ENCODE data around the gene BUB3.
"Not testable (repeated sequence)": the region's sequence is repeated elsewhere in the genome, so short reads cannot be mapped to it uniquely, and the experiment has no call there.

BUB3 gene

DNA sequence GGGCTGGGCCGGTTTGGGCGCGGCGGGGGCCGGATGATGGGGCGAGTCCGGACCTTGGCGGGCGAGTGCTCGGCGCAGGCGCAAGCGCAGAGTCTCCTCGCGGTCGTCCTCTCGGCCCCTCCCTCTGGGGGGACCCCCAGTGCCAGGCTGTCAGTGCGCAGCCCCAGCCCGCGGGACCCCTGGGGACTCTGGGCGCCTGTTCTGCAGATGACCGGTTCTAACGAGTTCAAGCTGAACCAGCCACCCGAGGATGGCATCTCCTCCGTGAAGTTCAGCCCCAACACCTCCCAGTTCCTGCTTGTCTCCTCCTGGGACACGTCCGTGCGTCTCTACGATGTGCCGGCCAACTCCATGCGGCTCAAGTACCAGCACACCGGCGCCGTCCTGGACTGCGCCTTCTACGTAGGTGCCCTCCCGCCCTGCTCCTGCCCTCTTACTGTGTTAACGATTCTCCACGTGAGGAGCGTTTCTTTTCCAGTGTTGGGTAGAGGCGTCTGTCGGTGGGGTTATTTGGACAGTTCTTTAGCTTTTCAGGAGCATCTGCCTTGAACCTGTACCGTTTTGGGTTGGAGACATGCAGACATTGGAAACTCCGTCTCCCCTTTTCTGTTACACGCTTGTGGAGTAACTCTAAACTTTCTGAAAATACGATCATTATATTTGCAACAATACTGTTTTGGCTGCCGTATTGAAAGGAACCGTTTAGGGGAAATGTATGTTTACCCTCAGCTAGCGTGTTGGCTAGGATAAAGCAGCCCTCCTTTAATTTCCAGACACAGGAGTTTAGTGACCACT, 706 bp downstream of the BUB3 start:
- no peak for DNase-seq

DNA sequence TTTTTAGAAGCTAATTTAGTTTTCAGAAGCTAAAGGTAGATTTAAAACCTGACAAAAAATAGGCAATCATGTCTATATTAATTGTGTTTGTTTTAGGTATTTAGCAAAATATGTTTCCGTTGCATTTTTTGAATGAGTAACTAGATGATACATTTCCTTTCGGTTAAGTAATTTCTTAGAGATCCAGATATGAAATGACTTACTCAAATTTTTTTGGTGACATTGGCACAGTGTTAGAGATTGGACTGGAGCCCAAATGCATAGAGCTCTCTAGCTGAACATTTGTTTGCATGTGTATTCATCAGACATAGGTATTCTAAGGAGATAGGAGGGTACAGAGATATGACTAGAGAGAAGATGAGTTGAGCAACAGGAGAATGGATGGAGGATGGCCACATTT, 1.9 kb downstream of the BUB3 start:
- DNase-seq: no peak

DNA sequence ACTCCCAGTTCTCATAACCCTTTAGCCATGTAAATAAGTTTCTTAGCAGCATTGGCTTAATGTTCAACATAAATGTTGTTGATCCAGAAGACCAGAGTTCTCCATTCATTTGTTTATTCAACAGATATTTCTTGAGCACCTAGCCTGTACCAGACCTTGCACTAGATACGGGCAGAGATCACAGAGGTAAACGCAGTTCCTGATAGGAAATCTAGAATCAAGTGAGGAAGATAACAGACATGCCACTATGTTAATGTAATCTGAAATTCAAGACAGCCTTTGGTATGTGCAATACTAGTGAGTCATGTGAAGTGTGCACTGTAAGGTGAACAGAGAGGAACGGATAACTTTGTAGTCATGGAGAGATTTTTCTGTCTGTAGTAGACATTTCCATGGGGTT, 3.0 kb downstream of the BUB3 start:
- DNase-seq: no peak

DNA sequence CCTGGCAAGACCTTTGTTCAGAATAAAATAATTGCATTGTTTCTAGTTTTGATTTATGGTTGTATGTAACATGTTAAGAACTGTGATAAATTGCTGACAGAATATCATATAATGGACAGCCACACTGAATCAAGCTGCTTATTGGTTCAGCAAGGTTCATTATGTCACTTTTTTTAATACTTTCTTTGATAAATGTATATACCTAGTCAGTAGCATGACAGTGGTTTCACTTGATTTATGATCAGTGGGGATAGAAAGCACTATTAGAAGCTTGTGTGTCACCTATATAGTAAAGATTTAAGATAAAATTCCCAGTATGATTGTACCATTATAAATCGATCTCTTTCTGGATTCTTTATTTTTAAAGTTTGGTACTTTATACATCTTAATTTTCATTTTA, 4.5 kb downstream of the BUB3 start:
- DNase-seq: no peak

DNA sequence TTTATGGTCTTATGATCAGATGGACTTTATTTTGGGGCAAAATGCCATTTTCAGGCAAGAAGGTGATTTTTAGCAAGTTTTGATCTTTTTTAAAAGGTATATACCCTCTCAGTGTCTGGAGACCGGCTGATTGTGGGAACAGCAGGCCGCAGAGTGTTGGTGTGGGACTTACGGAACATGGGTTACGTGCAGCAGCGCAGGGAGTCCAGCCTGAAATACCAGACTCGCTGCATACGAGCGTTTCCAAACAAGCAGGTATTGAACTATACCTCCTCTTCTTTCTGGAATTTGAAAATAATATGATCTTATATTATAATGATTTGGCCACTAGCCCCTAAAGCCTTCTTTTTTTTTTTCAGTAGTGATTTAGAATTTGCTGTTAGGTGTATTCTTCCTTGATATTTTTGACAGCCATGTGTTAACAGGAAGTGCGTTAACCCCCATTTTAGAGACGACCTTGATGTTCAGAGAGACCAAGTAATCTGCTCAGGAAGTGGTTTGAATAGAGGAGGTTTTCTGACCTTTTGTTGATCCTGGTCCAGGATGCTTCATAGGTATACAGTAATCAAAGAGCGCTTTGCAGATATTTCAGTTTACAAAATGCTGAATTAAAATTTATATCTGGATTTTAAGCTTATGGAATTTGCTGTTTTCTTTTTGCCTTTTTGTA, 6.2 kb downstream of the BUB3 start:
- DNase-seq: no peak

DNA sequence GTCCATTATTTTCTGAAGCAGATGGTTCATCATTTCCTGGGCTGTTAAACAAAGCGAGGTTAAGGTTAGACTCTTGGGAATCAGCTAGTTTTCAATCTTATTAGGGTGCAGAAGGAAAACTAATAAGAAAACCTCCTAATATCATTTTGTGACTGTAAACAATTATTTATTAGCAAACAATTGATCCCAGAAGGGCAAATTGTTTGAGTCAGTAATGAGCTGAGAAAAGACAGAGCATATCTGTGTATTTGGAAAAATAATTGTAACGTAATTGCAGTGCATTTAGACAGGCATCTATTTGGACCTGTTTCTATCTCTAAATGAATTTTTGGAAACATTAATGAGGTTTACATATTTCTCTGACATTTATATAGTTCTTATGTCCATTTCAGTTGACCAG, 10.1 kb downstream of the BUB3 start:
- no peak for DNase-seq

DNA sequence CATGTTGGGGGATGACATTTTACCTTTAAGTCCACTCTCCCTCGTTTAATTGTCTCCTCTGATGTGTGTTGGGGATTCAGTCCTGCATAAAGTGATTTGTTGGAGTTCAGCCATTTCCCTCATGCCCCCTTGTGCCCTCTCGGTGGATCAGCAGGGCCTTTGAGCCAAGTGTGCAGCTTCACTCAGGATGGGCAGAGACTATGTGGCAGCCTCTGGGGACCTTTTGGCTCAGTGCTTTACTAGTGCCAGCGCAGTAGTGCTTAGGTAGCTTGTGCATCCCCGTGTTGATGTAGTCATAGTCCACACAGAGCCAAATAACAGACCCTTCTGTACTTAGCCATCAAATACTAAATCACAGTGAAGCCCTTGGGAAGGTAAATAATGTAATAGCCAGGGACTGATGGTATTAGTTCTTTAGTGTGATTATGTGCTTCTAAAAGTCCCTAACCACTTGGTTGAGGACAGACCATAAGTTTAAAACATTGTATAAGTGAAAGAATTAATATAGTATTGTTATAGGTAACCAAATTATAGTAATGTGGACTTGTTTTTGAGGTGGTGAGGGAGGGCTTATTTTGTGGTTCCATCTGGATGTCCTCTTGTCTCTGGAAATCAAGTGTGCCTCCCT, 11.4 kb downstream of the BUB3 start:
- no peak for DNase-seq

DNA sequence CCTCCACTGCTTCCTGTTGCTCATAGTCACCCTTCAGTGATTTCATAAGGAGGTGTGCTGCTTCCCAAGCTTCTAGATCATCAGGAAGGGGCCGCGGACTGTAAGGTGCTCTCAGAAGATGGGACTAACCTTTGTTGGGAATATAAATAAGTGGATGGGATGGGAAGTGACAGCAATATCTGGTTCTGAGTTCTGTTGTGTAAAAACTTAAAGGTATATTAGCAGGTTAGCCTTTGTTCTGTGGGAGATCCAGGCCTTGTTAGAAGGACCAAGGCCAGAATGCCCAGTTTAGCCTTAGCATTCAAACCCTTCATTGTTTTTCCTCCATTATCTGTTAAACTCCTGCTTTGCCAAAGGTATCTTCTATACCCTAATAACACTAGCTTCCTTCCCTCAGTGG, 12.4 kb downstream of the BUB3 start:
- DNase-seq: no peak

DNA sequence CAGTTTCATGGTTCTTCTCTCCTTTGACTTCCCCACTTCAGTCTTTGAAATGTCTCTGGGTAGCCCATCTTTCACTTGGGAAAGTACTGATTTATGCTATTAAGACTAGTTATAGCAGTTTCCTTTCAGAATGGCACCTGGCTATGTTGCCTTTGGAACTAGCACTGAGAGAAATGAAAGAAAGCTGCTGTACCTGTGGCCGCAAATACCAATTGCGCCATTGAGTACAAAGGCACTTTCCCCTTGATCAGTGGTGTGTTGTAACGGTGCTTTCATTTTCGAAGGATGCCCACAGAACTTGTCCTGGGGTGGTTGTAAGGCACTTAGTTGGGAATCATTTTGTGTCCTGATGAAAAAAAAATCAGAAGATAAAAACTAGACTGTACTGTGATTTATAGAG, 16.8 kb downstream of the BUB3 start:
- DNase-seq: no peak

DNA sequence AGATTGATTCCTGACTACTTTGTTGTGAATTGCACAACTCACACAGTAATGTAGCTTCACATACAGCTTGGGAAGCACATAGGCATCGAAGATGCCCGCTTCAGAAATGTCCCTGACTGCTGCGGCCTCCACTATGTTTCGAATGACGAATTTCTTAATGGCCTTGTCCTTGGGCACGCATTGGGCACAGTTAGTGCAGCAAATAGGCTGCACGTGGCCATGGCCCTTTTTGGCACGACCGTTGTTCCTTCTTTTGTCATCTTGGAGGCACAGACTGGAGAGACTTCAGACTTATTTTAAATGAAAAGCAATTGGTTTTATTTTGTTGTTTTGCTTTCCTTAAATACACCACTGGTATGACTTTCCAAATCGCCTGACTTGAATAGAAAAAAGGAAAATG, 17.4 kb downstream of the BUB3 start:
- not testable (repeated sequence) for DNase-seq

DNA sequence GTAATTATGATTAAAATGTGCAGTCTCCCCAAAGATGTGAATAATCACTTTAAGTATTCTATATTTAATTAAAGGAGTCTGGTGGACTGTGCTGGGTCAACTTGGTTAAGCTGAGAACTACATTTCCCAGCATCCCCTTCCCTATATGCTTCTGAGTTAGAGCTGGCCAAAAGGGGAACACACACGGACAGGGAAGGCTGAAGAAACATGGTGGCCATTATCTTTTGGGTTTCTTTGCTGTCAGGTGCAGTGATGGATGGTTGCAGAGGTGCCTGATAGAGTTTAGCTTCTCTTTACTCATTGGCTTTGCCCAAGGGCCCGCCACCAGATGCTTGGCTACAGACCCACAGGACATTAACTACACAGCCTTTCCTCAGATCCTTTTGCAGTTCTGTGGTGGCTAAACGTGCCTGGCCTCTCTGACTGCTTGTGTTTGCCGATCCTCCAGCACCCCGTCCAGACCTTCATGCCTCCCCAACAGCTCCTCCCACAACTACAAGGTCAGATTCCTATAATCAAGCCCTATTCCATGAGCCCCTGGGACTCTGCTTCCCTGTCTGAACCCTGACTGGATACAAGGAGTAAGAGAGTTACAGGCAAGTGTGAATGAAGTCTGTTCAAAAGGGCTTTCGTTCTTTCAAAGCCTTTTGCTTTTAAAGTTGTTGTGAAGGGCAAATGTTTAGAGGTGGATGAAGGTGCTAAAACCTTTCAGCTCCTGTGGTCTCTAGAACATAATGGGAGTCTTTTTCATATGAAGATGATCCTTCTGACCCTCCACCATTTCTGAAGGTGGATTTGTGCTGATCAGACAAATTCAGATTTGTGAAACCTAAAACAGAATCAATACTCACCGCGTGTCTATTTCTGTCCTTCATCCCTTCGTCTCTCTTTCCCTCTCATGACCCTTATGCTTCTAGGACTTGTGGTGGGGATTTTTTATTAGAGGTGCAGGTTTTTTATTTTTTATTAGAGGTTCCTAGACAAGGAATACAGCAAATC, 21.5 kb downstream of the BUB3 start:
- DNase-seq: no peak

DNA sequence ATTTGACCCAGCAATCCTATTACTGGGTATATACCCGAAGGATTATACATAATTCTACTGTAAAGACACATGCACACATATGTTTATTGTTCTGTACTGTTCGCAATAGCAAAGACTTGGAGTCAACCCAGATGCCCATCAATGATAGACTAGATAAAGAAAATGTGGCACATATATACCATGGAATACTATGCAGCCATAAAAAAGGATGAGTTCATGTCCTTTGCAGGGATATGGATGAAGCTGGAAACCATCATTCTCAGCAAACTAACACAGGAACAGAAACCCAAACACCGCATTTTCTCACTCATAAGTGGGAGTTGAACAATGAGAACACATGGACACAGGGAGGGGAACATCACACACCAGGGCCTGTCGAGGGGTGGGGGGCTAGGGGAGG, 24.2 kb downstream of the BUB3 start:
- DNase-seq: not testable (repeated sequence)

DNA sequence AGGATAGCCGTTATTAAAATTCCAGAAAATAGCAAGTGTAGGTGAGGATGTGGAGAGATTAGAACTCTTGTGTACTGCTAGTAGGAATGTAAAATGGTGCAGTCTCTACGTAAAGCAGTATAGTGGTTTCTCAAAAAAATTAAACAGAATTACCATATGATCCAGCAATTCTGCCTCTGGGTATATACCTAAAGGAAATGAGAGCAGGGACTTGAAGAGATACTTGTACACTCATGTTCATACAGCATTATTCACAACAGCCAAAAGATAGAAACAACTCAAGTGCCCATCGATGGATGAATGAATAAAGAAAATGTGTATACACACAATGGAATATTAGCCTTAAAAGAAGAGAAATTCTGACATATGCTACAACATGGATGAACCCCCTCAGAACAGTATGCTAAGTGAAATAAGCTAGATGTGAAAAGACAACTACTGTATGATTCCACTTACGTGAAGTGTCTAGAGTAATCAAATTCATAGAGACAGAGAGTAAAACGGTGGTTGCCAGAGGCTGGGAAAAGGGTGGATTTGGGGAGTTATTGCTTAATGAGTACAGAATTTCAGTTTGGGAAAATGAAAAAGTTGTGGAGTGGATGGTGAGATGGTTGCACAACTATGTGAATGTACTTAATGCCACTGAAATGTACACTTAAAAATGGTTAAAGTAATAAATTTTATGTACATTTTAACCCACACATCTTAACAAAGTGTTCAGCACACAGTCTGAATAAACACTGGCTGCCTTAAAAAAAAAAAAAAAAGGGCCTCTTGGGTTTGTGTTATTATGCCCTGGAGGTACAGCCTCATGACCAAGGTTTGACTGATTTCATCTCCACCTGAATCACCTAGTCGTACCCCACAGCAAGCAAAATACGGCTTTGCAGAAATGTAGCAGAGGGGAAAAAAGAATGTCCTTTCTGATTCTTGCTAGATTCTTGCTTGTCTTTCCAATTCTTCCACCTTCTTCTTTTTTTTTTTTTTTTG, 26.2 kb downstream of the BUB3 start:
- no peak for DNase-seq

DNA sequence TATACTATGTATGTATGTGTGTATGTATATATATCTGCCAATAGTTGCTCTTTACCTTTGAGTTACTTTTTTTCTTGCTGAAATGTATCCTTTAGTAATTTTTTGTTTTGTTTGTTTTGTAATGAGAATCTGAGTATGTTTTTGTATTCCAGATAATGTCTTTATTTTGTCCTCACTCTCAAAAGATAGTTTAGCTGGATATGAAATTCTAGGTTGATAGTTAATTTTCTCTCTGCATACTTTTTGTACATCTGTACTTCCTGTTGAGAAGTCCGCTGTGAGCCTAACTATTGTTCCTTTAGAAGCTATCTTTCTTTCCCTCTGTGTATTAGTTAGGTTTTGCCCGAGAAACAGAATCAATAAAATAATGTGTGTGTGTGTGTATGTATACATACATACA, 29.5 kb downstream of the BUB3 start:
- DNase-seq: no peak

DNA sequence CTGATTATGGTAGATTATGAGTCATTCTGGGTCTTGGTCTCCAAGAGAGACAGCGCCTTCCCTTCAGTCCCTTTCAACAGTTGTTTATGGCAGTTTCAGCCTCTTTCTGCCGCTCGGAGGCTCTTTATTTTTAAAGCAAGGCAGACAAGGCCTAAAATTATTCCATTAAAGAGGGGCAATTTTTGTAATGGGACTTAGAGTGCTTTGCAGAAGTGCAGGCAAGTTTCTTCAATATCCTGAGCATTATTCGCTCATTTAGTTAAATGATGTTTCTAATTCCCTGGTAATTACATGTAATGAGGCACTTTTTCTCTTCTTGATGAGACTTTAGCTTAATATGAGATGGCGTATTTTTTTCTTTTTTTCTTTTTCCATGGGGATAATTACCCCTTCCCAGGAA, 33.6 kb downstream of the BUB3 start:
- no peak for DNase-seq

DNA sequence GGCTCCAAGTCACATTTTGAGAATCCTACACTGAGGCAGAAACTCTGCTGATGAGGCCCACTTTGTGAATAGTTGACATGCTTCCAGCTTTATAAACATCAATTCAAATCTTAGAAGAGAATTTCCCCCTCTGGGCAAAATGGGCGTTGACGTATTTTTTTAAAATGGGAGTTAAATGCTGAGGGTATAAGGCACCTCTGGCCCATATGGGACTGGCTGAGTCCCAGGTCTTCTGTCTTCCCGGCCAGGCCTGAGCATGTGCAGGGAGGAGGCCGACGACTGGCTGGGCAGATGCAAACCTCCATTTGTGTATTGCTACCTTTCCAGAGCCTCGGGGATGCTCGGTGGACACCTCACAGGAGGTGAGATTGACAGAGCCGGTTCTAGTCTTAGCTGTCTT, 37.7 kb downstream of the BUB3 start:
- no peak for DNase-seq

DNA sequence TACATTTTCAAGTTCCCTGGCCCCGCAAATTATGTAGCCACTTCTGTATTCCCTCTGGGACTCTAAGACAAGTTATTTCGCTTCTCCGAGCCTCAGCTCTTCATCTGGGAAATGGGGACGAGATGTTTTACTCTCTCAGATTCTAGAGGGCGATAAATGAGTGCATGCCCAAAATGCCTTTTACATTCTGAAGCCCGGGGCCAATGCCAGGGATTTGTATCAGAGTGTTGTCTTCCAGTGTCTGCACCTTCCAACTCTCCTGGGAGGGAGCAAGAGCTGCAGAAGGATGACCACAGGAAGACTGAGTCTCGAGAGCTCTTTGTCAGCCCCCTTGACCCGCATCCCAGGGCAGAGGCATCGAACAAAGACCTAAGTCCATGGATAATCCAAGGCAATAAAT, 39.9 kb downstream of the BUB3 start:
- no peak for DNase-seq

DNA sequence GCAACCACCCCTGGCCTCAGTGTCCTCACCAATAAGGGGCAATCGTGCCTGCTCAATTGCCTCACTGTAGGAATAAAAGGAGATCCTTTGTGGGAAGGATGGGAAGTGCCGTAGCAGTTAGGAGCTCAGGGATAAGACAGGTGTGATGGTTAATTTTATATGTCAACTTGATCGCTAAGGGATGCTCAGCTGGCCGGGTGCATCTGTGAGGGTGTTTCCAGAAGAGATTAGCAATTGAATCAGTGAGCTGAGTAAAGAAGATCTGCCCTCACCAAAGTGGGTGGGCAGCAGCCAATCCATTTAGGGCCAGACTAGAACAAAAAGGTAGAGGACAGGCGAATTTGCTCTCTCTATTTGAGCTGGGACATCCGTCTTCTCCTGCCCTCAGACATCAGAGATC, 46.3 kb downstream of the BUB3 start:
- DNase-seq: no peak

DNA sequence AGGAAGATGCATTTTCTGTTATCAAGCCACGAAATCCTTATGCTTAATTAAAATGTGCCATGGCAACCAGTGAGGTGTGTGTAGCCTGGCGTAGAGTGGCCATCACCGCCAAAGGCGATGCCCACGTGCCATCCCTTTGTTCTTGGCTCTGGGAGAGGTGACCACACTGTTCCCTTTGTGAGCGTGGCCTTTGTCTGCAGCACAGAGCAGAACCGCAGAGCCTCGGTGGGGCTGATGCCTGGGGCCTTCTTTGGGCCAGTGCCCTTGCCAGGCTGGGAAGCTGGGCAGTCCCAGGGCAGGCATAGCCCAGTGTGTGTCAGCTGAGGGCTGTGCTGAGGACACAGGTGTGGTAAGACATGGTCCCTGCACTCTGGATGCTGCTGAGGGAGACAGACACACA, 48.3 kb downstream of the BUB3 start:
- DNase-seq: no peak

DNA sequence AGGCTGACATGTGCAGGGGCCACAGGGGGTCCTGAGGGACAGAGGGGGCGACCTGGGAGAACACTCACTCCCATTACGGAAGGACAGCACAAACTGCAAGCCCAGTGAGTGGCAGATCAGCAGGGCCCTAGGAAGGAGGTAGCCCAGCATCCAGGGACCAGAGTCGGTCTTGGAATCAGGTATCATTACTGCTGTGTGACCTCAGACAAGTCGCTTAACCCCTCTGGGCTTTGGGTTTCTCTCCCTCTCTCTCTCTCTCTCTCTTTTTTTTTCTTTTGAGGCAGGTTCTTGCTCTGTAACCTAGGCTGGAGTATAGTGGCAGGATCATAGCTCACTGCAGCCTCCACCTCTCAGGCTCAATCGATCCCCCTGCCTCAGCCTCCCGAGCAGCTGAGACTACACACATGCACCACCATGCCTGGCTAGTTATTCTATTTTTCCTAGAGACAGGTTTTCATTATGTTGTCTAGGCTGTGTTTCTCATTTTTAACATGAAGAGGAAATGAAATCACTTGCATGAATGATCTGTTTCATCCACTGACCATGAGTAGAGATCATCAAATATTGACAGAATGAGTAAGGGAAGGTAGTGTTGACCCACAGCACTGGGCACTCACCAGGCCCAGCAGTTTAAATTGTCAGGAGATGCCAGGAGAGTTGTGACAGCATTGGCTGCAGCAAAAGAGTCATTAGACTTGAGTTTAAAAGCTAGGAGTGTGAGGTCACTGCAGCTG, 49.4 kb downstream of the BUB3 start:
- no peak for DNase-seq

DNA sequence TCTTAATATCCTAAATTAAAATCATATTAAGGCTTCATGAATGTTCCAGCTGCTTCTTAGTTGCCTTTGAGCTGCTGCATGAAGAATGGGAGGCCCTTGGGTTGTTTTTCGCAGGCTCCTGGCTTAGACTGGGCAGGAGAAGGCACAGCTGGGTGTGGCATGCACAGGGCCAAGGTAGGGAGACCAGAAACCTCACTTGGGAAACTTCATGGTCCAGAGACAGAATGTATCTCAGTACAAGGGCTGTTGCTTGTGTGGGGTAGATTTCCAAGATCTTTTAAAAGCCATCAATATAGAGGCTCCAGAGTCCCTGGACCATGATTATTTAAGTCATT, 49.9 kb downstream of the BUB3 start:
- DNase-seq: no peak
